ENCODE measurements around the gene TCHHL1.

- no peak for TF ChIP-seq CTCF (IDR thresholded peaks at IDR 0.05)
- no peak for TF ChIP-seq POLR2A (IDR thresholded peaks at IDR 0.05)
These were observed 9.9 kb downstream of the TCHHL1 start for GRCh38 chr1:152078831-152079441.
